HEK293 (cell line): Measurements from ENCODE around the gene NPAT.

Source experiments
- GFI1B ChIP-seq: fragments of 450-650 bp; formaldehyde crosslinking; IDR thresholded peaks from 2 replicates; pipeline ENCODE4 v1.5.1; 2016; ENCODE audit warnings: missing biosample characterization, missing genetic modification characterization
- KLF16 ChIP-seq: fragments of 450-650 bp; formaldehyde crosslinking; IDR thresholded peaks from 2 replicates; pipeline ENCODE4 v1.5.1; 2017; ENCODE audit warnings: missing biosample characterization, missing genetic modification characterization
- KLF8 ChIP-seq: fragments of 450-650 bp; formaldehyde crosslinking; IDR thresholded peaks from 2 replicates; pipeline ENCODE4 v1.5.1; 2016; ENCODE audit warnings: missing biosample characterization, missing genetic modification characterization
- MEIS1 ChIP-seq: sonication (generic); formaldehyde crosslinking; IDR thresholded peaks from 2 replicates; pipeline ENCODE4 v1.8.1; 2022; ENCODE audit warnings: missing genetic modification reagents, mild to moderate bottlenecking, borderline replicate concordance
- TRIM28 ChIP-seq: IDR thresholded peaks from 2 replicates; pipeline ENCODE4 v1.6.1; 2011; ENCODE audit warnings: low read length, control low read depth, borderline replicate concordance
- ZFP3 ChIP-seq: fragments of 450-650 bp; formaldehyde crosslinking; IDR thresholded peaks from 2 replicates; pipeline ENCODE4 v1.5.1; 2016; ENCODE audit warnings: low read depth, missing biosample characterization, missing genetic modification characterization
- ZFP37 ChIP-seq: fragments of 450-650 bp; formaldehyde crosslinking; IDR thresholded peaks from 2 replicates; pipeline ENCODE4 v1.5.1; 2016; ENCODE audit warnings: missing biosample characterization, missing genetic modification characterization
- ZIC2 ChIP-seq: fragments of 450-650 bp; formaldehyde crosslinking; IDR thresholded peaks from 2 replicates; pipeline ENCODE4 v1.5.1; 2016; ENCODE audit warnings: missing biosample characterization, missing genetic modification characterization
- ZNF140 ChIP-seq: fragments of 450-650 bp; formaldehyde crosslinking; IDR thresholded peaks from 2 replicates; pipeline ENCODE4 v1.5.1; 2016; ENCODE audit warnings: missing biosample characterization, missing genetic modification characterization
- ZNF214 ChIP-seq: fragments of 450-650 bp; formaldehyde crosslinking; IDR thresholded peaks from 2 replicates; pipeline ENCODE4 v1.5.1; 2017; ENCODE audit warnings: missing biosample characterization, mild to moderate bottlenecking, missing genetic modification characterization, borderline replicate concordance
- ZNF600 ChIP-seq: fragments of 450-650 bp; formaldehyde crosslinking; IDR thresholded peaks from 2 replicates; pipeline ENCODE4 v1.5.1; 2016; ENCODE audit warnings: missing biosample characterization, missing genetic modification characterization
- ZNF621 ChIP-seq: fragments of 450-650 bp; formaldehyde crosslinking; IDR thresholded peaks from 2 replicates; pipeline ENCODE4 v1.5.1; 2017; ENCODE audit warnings: missing biosample characterization, missing genetic modification characterization
- ZNF658 ChIP-seq: fragments of 450-650 bp; formaldehyde crosslinking; IDR thresholded peaks from 2 replicates; pipeline ENCODE4; 2016; ENCODE audit warnings: missing biosample characterization, missing genetic modification characterization
- ZNF76 ChIP-seq: fragments of 450-650 bp; formaldehyde crosslinking; IDR thresholded peaks from 2 replicates; pipeline ENCODE4; 2016; ENCODE audit warnings: low read depth, missing biosample characterization, missing genetic modification characterization, borderline replicate concordance
- ZNF830 ChIP-seq: fragments of 450-650 bp; IDR thresholded peaks from 2 replicates; pipeline ENCODE4 v1.5.0; 2018; ENCODE audit warnings: missing biosample characterization, missing genetic modification characterization, low read depth, mild to moderate bottlenecking, moderate library complexity
- ZSCAN23 ChIP-seq: fragments of 450-650 bp; formaldehyde crosslinking; IDR thresholded peaks from 2 replicates; pipeline ENCODE4 v1.5.1; 2016; ENCODE audit warnings: missing biosample characterization, missing genetic modification characterization
- TF ChIP-seq, protein P1 (sequence below): fragments of 450-650 bp; formaldehyde crosslinking; conservative IDR thresholded peaks from 2 replicates; pipeline ENCODE4 v1.5.1; 2016; ENCODE audit warnings: low read depth, missing biosample characterization, missing genetic modification characterization
- TF ChIP-seq, protein P2 (sequence below): fragments of 450-650 bp; formaldehyde crosslinking; IDR thresholded peaks from 2 replicates; pipeline ENCODE4 v1.5.1; 2017; ENCODE audit warnings: missing biosample characterization, mild to moderate bottlenecking, missing genetic modification characterization, moderate library complexity
- TF ChIP-seq, protein P3 (sequence below): fragments of 450-650 bp; formaldehyde crosslinking; IDR thresholded peaks from 2 replicates; pipeline ENCODE4 v1.5.1; 2017; ENCODE audit warnings: missing biosample characterization, missing genetic modification characterization
- TF ChIP-seq, protein P4 (sequence below): fragments of 450-650 bp; formaldehyde crosslinking; IDR thresholded peaks from 2 replicates; pipeline ENCODE4 v1.5.1; 2016; ENCODE audit warnings: missing biosample characterization, missing genetic modification characterization
- TF ChIP-seq, protein P5 (sequence below): fragments of 450-650 bp; formaldehyde crosslinking; IDR thresholded peaks from 2 replicates; pipeline ENCODE4 v1.5.1; 2017; ENCODE audit warnings: missing biosample characterization, missing genetic modification characterization
- TF ChIP-seq, protein P6 (sequence below): fragments of 450-650 bp; formaldehyde crosslinking; IDR thresholded peaks from 2 replicates; pipeline ENCODE4 v1.5.1; 2016; ENCODE audit warnings: missing biosample characterization, missing genetic modification characterization
- TF ChIP-seq, protein P7 (sequence below): fragments of 450-650 bp; formaldehyde crosslinking; IDR thresholded peaks from 2 replicates; pipeline ENCODE4 v1.5.1; 2017; ENCODE audit warnings: missing biosample characterization, missing genetic modification characterization

The NPAT gene

DNA sequence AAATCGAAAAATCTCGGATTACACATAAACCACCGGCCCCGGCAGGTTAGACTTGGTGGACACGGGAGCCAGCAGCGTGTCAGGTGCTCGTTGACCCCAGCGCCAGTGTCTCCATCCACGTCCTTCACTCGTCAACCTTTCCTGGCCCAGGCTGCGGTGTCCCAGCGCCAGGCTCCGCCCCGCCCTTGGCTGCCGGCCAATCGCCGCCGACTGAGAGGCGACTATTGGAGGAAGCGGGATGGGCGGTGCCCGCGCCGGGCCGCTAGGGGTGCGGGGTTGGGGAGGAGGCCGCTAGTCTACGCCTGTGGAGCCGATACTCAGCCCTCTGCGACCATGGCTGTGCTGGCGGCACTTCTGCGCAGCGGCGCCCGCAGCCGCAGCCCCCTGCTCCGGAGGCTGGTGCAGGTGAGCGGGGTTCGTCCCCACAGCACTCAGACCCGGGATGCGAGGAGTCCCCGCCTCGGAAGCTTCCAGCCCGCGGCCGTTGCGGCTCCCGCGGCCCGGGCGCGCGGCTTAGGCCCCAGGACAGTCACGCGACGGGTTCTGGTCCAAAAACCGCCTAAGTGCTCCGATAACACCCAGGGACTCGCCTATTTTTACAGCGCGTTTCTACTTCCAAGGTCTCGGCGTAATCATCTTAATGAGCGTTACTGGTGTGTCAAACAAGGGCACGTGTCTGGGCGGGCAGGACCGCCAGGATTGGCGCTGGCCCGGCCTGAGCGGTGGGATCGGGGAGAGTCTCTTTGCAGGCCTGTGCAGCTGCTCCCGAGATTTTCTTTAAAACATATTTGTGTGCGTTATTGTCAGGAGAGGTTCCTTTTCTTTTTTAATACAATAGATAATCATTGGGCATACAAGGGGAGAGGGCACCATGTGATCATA, 100.9 kb downstream of the NPAT start, which contains the start of gene ACAT1 (continued):
- TF ChIP-seq, protein P1, sequence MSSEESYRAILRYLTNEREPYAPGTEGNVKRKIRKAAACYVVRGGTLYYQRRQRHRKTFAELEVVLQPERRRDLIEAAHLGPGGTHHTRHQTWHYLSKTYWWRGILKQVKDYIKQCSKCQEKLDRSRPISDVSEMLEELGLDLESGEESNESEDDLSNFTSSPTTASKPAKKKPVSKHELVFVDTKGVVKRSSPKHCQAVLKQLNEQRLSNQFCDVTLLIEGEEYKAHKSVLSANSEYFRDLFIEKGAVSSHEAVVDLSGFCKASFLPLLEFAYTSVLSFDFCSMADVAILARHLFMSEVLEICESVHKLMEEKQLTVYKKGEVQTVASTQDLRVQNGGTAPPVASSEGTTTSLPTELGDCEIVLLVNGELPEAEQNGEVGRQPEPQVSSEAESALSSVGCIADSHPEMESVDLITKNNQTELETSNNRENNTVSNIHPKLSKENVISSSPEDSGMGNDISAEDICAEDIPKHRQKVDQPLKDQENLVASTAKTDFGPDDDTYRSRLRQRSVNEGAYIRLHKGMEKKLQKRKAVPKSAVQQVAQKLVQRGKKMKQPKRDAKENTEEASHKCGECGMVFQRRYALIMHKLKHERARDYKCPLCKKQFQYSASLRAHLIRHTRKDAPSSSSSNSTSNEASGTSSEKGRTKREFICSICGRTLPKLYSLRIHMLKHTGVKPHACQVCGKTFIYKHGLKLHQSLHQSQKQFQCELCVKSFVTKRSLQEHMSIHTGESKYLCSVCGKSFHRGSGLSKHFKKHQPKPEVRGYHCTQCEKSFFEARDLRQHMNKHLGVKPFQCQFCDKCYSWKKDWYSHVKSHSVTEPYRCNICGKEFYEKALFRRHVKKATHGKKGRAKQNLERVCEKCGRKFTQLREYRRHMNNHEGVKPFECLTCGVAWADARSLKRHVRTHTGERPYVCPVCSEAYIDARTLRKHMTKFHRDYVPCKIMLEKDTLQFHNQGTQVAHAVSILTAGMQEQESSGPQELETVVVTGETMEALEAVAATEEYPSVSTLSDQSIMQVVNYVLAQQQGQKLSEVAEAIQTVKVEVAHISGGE, result 0 out of 2 replicates have a peak, but pooled peaks have one; percentile 3
- TF ChIP-seq, protein P2, sequence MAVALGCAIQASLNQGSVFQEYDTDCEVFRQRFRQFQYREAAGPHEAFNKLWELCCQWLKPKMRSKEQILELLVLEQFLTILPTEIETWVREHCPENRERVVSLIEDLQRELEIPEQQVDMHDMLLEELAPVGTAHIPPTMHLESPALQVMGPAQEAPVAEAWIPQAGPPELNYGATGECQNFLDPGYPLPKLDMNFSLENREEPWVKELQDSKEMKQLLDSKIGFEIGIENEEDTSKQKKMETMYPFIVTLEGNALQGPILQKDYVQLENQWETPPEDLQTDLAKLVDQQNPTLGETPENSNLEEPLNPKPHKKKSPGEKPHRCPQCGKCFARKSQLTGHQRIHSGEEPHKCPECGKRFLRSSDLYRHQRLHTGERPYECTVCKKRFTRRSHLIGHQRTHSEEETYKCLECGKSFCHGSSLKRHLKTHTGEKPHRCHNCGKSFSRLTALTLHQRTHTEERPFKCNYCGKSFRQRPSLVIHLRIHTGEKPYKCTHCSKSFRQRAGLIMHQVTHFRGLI, result no peak
- no peak for TF ChIP-seq GFI1B
- TF ChIP-seq ZFP3 (tag by site-specific recombination), result no peak
- TF ChIP-seq, protein P3, sequence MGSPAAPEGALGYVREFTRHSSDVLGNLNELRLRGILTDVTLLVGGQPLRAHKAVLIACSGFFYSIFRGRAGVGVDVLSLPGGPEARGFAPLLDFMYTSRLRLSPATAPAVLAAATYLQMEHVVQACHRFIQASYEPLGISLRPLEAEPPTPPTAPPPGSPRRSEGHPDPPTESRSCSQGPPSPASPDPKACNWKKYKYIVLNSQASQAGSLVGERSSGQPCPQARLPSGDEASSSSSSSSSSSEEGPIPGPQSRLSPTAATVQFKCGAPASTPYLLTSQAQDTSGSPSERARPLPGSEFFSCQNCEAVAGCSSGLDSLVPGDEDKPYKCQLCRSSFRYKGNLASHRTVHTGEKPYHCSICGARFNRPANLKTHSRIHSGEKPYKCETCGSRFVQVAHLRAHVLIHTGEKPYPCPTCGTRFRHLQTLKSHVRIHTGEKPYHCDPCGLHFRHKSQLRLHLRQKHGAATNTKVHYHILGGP, result no peak
- peak; percentile 55 for TF ChIP-seq ZIC2 (tag by site-specific recombination)
- TF ChIP-seq KLF8 (tag by site-specific recombination), result peak; percentile 73; the same call in 1 of the 2 replicates
- no peak for TF ChIP-seq ZNF830
- TF ChIP-seq ZNF214 (tag by site-specific recombination), result no peak
- TF ChIP-seq ZNF658 (tag by site-specific recombination), result no peak
- no peak for TF ChIP-seq ZNF621 (tag by site-specific recombination)
- 0 out of 2 replicates have a peak, but pooled peaks have one; percentile 38 for TF ChIP-seq ZSCAN23 (tag by site-specific recombination)
- TF ChIP-seq KLF16 (tag by site-specific recombination), result peak; percentile 85
- TF ChIP-seq, protein P4, sequence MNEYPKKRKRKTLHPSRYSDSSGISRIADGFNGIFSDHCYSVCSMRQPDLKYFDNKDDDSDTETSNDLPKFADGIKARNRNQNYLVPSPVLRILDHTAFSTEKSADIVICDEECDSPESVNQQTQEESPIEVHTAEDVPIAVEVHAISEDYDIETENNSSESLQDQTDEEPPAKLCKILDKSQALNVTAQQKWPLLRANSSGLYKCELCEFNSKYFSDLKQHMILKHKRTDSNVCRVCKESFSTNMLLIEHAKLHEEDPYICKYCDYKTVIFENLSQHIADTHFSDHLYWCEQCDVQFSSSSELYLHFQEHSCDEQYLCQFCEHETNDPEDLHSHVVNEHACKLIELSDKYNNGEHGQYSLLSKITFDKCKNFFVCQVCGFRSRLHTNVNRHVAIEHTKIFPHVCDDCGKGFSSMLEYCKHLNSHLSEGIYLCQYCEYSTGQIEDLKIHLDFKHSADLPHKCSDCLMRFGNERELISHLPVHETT (tag by site-specific recombination), result no peak
- TF ChIP-seq, protein P5, sequence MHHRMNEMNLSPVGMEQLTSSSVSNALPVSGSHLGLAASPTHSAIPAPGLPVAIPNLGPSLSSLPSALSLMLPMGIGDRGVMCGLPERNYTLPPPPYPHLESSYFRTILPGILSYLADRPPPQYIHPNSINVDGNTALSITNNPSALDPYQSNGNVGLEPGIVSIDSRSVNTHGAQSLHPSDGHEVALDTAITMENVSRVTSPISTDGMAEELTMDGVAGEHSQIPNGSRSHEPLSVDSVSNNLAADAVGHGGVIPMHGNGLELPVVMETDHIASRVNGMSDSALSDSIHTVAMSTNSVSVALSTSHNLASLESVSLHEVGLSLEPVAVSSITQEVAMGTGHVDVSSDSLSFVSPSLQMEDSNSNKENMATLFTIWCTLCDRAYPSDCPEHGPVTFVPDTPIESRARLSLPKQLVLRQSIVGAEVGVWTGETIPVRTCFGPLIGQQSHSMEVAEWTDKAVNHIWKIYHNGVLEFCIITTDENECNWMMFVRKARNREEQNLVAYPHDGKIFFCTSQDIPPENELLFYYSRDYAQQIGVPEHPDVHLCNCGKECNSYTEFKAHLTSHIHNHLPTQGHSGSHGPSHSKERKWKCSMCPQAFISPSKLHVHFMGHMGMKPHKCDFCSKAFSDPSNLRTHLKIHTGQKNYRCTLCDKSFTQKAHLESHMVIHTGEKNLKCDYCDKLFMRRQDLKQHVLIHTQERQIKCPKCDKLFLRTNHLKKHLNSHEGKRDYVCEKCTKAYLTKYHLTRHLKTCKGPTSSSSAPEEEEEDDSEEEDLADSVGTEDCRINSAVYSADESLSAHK (tag by site-specific recombination), result no peak
- TF ChIP-seq ZNF76 (tag by site-specific recombination), result peak; percentile 58
- TF ChIP-seq MEIS1, result 0 out of 2 replicates have a peak, but pooled peaks have one; percentile 24
- TF ChIP-seq TRIM28, result peak; percentile 29; the same call in 1 of the 2 replicates
- TF ChIP-seq ZNF600 (tag by site-specific recombination), result peak; percentile 82
- no peak for TF ChIP-seq ZNF140 (tag by site-specific recombination)
- TF ChIP-seq, protein P6, sequence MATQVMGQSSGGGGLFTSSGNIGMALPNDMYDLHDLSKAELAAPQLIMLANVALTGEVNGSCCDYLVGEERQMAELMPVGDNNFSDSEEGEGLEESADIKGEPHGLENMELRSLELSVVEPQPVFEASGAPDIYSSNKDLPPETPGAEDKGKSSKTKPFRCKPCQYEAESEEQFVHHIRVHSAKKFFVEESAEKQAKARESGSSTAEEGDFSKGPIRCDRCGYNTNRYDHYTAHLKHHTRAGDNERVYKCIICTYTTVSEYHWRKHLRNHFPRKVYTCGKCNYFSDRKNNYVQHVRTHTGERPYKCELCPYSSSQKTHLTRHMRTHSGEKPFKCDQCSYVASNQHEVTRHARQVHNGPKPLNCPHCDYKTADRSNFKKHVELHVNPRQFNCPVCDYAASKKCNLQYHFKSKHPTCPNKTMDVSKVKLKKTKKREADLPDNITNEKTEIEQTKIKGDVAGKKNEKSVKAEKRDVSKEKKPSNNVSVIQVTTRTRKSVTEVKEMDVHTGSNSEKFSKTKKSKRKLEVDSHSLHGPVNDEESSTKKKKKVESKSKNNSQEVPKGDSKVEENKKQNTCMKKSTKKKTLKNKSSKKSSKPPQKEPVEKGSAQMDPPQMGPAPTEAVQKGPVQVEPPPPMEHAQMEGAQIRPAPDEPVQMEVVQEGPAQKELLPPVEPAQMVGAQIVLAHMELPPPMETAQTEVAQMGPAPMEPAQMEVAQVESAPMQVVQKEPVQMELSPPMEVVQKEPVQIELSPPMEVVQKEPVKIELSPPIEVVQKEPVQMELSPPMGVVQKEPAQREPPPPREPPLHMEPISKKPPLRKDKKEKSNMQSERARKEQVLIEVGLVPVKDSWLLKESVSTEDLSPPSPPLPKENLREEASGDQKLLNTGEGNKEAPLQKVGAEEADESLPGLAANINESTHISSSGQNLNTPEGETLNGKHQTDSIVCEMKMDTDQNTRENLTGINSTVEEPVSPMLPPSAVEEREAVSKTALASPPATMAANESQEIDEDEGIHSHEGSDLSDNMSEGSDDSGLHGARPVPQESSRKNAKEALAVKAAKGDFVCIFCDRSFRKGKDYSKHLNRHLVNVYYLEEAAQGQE (tag by site-specific recombination), result no peak
- TF ChIP-seq, protein P7, sequence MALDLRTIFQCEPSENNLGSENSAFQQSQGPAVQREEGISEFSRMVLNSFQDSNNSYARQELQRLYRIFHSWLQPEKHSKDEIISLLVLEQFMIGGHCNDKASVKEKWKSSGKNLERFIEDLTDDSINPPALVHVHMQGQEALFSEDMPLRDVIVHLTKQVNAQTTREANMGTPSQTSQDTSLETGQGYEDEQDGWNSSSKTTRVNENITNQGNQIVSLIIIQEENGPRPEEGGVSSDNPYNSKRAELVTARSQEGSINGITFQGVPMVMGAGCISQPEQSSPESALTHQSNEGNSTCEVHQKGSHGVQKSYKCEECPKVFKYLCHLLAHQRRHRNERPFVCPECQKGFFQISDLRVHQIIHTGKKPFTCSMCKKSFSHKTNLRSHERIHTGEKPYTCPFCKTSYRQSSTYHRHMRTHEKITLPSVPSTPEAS (tag by site-specific recombination), result no peak
- 0 out of 2 replicates have a peak, but pooled peaks have one; percentile 45 for TF ChIP-seq ZFP37 (tag by site-specific recombination)
